ENCODE data around the gene PDZK1.
"Not testable (repeated sequence)": the region's sequence is repeated elsewhere in the genome, so short reads cannot be mapped to it uniquely, and the experiment has no call there.

Gene PDZK1

GRCh38 chr1:145707183-145707867, at the start of gene PDZK1:
Gene PDZK1, minus strand, starts transcription at chr1:145707368. Its CDS starts 19,347 bp downstream, at chr1:145688021.
- peak; percentile 50 for DNase-seq (ENCODE audit: low spot score)

DNA sequence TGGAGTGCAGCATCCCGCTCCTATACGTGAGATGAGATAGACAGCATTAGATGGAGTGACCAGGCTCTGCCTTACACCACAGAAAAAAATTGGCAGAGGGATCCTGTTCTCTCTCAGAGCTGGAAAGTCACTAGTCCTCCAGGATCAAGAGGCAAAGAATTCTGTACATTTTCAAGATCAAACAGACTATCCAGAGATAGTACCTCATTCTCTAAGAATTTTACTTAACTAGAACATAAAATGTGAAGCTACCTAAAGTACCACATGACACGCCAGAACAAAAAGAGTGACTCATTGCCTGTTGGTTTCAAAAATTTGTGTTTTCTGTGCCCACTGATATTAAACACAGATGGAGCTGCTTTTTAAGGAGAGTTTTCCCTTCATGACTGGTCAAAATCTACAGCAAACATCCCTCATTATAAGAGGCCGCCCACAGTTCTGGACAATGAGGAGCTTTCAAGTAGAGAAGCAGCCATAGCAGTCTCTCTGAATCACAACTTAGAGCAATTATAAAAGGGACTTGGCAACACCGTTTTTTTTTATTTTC, 44.4 kb upstream of the PDZK1 start:
- no peak for DNase-seq (ENCODE audit: low spot score)

- no peak for DNase-seq (ENCODE audit: low spot score)
These were observed 43.3 kb upstream of the PDZK1 start for GRCh38 chr1:145750426-145750825.

DNA sequence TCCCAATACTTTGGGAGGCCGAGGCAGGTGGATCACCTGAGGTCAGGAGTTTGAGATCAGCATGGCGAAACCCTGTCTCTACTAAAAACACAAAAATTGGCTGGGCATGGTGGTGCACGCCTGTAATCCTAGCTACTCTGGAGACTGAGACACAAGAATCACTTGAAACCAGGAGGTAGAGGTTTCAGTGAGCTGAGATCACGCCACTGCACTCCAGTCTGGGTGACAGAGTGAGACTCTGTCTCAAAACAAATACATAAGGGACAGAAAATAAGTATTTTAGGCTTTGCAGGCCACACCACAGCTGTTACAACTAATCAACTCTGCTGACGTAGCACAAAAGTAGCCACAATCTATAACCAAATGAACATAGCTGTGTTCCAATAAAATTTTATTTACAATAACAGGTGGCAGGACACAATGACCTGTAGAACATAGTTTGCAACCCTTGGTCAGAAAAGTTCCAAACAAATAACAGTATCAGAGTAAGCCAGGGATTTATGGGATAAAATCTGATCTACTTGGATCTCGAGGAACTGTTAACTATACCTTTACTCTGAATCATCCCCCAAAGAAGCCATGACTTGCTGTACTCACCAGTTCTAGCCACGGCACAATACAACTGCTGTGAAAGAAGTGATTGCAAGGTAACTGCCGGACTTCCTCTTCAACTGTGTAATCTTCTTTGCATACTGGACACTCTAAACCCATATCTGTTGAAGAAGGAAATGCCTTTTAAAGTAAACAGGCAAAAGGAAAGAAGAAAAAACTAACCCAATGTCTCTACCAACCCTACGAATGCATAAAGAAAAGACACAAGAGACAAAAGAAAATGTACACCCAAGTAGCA, 40.5 kb upstream of the PDZK1 start:
- no peak for DNase-seq (ENCODE audit: low spot score)

DNA sequence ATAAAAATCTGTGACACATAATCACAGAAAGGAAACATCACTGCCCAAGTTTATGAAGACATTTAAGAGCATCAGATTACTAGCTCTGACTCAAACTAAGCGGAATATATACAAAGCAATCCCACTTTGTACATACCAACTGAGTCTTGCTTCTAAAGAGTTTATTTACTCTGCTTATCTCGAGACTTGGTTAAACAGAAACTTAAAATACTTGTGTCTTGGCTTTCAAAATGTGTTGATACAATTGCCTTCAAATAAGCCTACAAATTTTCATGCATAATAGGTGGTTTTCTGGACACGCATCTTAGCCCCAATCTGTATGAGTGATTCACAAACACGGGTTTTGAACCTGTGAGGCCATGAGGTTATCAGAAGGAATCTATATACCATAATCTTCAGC, 33.1 kb upstream of the PDZK1 start:
- DNase-seq (ENCODE audit: low spot score) = no peak

GRCh38 chr1:145736191-145736590, 29.0 kb upstream of the PDZK1 start:
- DNase-seq (ENCODE audit: low spot score) = no peak

GRCh38 chr1:145730900-145731299, 23.7 kb upstream of the PDZK1 start:
- DNase-seq (ENCODE audit: low spot score) = no peak

GRCh38 chr1:145730467-145730866, 23.3 kb upstream of the PDZK1 start:
- DNase-seq (ENCODE audit: low spot score) = no peak

DNA sequence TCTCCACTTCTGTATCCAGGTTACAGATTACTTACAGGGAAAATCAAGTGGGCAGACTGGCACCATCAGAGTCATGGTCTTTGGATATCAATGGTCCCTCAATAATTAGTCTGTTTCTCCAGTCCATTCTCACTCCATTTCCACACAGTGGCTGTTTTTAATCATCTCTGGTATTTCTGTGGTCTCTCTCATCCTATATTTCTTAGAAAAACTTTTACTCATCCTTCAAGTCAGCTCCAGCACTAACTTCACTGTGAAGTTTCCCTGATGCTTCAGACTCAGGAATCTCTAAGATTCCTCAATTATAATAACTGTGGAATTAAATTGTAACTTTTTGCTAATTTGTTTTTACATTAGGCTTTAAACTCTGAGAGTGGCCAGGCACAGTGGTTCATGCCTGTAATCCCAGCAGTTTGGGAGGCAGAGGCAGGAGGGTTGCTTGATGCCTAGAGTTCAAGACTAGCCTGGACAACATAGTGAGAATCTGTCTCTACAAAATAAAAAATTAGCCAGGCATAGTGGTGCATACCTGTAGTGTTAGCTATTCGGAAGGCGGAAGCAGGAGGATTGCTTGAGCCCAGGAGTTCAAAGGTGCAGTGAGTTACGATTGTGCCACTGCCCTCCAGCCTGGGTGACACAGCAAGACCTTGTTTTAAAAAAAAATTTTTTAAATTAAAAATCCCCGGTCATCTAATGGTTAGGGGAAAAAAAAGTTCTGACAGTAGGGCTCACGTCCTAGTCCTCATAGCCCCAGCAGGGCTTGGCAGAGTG, 22.7 kb upstream of the PDZK1 start:
- DNase-seq (ENCODE audit: low spot score) = no peak

DNA sequence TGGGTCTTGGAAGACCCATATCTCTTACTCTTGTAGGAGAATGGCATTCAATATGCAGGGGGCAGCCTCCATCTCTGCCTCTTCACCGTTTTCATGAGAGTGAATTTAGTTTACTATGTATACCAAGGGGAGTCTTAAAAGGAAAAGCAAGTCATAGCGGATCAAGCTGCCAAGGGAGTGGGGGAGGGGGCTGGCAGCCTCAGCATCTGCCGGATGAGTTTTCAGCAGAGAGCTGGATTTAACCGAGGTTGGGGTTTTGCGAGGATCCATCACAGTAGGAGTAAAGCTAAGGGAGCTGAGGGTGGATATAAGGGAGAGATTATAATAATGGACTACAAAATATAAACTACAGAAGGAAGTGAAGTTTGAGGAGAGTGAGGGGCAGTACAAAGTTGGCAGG, 22.0 kb upstream of the PDZK1 start:
- no peak for DNase-seq (ENCODE audit: low spot score)

DNA sequence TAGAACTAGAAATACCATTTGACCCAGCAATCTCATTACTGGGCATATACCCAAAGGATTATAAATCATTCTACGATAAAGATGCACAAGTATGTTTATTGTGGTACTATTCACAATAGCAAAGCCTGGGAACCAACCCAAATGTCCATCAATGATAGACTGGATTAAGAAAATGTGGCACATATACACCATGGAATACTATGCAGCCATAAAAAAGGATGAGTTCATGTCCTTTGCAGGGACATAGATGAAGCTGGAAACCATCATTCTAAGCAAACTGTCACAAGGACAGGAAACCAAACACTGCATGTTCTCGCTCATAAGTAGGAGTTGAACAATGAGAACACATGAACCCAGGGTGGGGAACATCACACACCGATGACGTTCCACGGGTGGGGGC, 19.0 kb upstream of the PDZK1 start:
- DNase-seq (ENCODE audit: low spot score) = not testable (repeated sequence)

GRCh38 chr1:145720878-145721671, 13.9 kb upstream of the PDZK1 start:
- DNase-seq (ENCODE audit: low spot score) = peak; percentile 87

- no peak for DNase-seq (ENCODE audit: low spot score)
These were observed 13.3 kb upstream of the PDZK1 start for GRCh38 chr1:145720556-145720877.

- DNase-seq (ENCODE audit: low spot score) = no peak
These were observed 12.3 kb upstream of the PDZK1 start, which contains the start of gene CD160 for GRCh38 chr1:145719230-145720079. Gene CD160, plus strand, starts transcription at chr1:145719499. Its CDS starts 8,829 bp downstream, at chr1:145728328.

GRCh38 chr1:145718465-145718864, 11.3 kb upstream of the PDZK1 start:
- not testable (repeated sequence) for DNase-seq (ENCODE audit: low spot score)

- DNase-seq (ENCODE audit: low spot score) = no peak
These were observed 10.7 kb upstream of the PDZK1 start for GRCh38 chr1:145717833-145718232.

GRCh38 chr1:145716641-145717345, 9.6 kb upstream of the PDZK1 start:
- DNase-seq (ENCODE audit: low spot score) = no peak

- DNase-seq (ENCODE audit: low spot score) = no peak
These were observed 7.5 kb upstream of the PDZK1 start for GRCh38 chr1:145714524-145715111.

DNA sequence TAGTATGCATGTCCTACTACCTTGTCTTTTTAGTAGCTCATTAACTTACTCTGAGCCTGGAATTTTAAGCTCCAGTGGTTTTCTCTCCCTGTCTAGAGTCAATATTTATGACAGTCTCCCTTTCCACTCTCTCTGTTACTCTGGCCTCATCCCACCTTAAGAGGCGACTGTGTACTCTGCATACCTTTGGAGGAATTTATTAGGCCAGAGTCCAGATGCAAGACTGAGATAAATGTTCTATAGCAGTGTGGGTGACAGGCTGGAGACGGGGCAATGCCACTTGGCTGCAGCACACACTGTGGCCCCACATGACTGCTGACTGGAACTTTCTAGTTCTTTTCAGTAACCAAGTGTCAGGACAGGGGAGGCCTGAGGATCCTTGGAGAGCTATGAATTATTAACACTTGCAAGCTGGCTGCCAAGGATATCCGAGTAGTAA, 4.1 kb upstream of the PDZK1 start:
- no peak for DNase-seq (ENCODE audit: low spot score)
